ENCODE measurements around the gene LHX3.

- TF ChIP-seq CTCF (IDR thresholded peaks at IDR 0.05) (no peak), POLR2AphosphoS2 (conservative IDR thresholded peaks at IDR 0.05; ENCODE audit: low read length) (no peak), ELK1 (IDR thresholded peaks at IDR 0.05; ENCODE audit: low read depth, low read length) (no peak), RAD21 (conservative IDR thresholded peaks at IDR 0.05 in 1 of 2, IDR thresholded peaks at IDR 0.05 in 1 of 2) (no peak), JUNB (IDR thresholded peaks at IDR 0.05) (no peak), CEBPB (IDR thresholded peaks at IDR 0.05) (no peak), EP300 (IDR thresholded peaks at IDR 0.05) (no peak), BCL3 (IDR thresholded peaks at IDR 0.05) (no peak)
Observed at GRCh38 chr9:136185066-136185465, 19.9 kb downstream of the LHX3 start.
